ENCODE measurements around the gene TSC22D4. TPM values are rescaled to one million over a fixed set of nuclear protein-coding genes. Genes with fewer than 3 reads are reported as not detected.
"Not testable (repeated sequence)": the region's sequence is repeated elsewhere in the genome, so short reads cannot be mapped to it uniquely, and the experiment has no call there.

The TSC22D4 gene
- total RNA-seq, 4 donors from 2014 or later: 17.6 to 40.3 (median 19.5) TPM

DNA sequence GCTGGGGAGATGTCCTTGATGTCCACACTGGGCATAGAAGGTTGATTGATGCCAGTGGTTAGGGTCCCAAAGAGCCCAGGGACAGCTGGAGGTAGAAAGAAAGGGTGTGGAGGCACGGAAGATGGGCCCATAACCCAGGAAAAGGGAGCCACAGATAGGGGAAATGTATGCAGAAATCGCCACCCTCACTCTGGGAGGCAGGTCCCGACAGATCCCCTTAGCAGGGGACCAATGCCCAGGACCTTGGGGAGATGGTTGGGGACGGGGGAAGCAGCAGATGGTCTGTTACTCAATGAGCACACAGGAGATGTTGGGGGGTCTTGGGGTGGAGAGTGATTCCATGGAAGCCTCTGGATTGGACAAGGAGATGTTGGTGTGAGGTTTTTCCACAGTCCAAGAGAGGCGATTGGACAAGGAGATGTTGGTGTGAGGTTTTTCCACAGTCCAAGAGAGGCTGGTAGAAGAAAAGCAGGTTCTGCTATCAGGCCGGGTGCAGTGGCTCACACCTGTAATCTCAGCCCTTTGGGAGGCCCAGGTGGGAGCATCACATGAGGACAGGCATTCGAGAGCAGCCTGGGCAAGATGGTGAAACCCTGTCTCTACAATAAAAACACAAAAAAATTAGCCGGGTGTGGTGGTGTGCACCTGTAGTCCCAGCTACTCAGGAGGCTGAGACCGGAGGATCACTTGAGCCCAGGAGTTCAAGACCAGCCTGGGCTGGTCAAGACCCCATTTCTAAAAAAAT is 35.7 kb downstream of the TSC22D4 start:
- peak overlapping the region in 1 of 2 donors; percentile 75 for H3K27ac ChIP-seq
- intact Hi-C loops (cut with DNase I; ENCODE audit: low total_unique reads): no loop called here
- no peaks in the 10 kb centered on the region for H3K27me3 ChIP-seq
- DNase-seq: peak in 1 of 2 donors; percentile 11
- H3K36me3 ChIP-seq: no peaks in the 10 kb centered on the region
- no peaks in the 10 kb centered on the region for H3K4me1 ChIP-seq
- H3K4me3 ChIP-seq: no peak overlapping the region
- H3K9me3 ChIP-seq: no peaks in the 10 kb centered on the region
- TF ChIP-seq, protein P1, sequence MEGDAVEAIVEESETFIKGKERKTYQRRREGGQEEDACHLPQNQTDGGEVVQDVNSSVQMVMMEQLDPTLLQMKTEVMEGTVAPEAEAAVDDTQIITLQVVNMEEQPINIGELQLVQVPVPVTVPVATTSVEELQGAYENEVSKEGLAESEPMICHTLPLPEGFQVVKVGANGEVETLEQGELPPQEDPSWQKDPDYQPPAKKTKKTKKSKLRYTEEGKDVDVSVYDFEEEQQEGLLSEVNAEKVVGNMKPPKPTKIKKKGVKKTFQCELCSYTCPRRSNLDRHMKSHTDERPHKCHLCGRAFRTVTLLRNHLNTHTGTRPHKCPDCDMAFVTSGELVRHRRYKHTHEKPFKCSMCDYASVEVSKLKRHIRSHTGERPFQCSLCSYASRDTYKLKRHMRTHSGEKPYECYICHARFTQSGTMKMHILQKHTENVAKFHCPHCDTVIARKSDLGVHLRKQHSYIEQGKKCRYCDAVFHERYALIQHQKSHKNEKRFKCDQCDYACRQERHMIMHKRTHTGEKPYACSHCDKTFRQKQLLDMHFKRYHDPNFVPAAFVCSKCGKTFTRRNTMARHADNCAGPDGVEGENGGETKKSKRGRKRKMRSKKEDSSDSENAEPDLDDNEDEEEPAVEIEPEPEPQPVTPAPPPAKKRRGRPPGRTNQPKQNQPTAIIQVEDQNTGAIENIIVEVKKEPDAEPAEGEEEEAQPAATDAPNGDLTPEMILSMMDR (IDR thresholded peaks at IDR 0.05): no peak
- no peak for TF ChIP-seq POLR2A (IDR thresholded peaks at IDR 0.05)

DNA sequence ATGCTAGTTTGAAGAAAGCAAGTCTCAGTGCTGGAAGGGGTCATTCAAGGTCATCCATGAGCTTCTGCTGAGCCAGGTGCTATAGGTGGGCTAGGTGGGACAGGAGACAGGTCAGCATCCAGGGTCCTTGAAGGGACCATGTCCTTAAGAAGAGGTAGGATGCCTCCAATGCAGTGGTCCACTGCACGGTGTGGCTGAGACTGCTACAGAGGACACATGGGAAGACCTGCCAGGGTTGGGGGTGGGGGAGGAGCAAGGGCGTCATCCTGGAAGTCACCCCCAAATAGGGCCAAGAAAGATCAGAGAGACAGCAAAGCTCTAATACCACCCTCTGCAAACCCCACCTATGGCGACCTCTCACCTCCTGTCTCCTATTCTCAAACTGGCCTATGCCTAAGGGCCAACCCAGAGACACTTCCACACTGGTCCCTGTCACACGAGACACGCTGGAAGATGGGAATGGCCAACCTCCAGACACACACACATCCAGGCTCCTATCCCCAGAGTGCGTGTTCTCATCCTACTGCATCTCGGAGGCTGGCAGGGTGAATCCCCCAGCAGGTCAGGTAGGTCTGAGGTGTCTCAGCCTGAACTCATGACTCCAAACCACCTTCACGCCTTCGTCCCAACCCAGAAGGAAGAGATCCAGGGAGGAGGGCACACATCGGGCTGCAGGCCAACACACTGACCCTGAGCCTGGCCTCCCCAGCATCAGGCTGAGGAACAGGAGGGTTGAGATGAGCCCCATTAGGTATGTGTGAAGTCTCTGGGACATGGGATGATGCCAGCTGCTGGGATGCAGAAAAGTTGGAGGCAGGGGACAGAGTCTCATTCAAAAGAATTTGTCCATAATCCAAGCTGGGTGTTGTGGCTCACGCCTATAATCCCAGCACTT is 37.1 kb downstream of the TSC22D4 start:
- H3K27ac ChIP-seq: no peak overlapping the region
- TF ChIP-seq POLR2A (IDR thresholded peaks at IDR 0.05): no peak
- TF ChIP-seq, protein P1 (IDR thresholded peaks at IDR 0.05): no peak
- H3K36me3 ChIP-seq: no peaks in the 10 kb centered on the region
- intact Hi-C loops (cut with DNase I; ENCODE audit: low total_unique reads): no loop called here
- no peaks in the 10 kb centered on the region for H3K9me3 ChIP-seq
- no peaks in the 10 kb centered on the region for H3K4me1 ChIP-seq
- DNase-seq: peak in 1 of 2 donors; percentile 12
- no peak overlapping the region for H3K4me3 ChIP-seq
- no peaks in the 10 kb centered on the region for H3K27me3 ChIP-seq

DNA sequence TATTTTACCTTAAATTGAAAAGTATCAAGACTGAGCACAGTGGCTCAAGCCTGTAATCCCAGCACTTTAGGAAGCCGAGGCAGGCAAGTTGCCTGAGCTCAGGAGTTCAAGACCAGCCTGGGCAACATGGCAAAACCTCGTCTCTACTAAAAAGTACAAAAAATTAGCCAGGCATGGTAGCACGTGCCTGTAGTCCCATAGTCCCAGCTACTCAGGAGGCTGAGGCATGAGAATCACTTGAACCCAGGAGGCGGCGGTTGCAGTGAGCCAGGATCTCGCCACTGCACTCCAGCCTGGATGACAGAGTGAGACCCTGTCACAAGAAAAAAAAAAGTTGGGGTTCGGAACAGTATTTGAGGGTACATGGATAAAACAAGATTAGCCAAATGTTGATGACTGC is 39.8 kb downstream of the TSC22D4 start:
- H3K36me3 ChIP-seq; H3K4me3 ChIP-seq; H3K27ac ChIP-seq; H3K4me1 ChIP-seq; intact Hi-C loops (cut with DNase I; ENCODE audit: low total_unique reads); H3K9me3 ChIP-seq; H3K27me3 ChIP-seq: not testable (repeated sequence)
- DNase-seq: peak; percentile 4 to 7

DNA sequence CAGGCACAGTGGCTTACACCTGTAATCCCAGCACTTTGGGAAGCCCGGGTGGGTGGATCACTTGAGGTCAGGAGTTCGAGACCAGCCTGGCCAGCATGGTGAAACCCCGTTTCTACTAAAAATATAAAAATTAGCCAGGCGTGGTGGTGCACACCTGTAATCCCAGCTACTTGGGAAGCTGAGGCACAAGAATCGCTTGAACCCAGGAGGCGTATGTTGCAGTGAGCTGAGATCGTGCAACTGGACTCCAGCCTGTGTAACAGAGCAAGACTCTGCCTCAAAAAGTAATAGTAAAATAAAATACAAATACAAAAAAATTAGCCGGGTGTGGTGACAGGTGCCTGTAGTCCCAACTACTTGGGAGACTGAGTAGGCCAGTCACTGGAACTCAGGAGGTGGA is 40.3 kb downstream of the TSC22D4 start:
- H3K4me1 ChIP-seq; H3K4me3 ChIP-seq; H3K9me3 ChIP-seq; intact Hi-C loops (cut with DNase I; ENCODE audit: low total_unique reads); H3K27me3 ChIP-seq; H3K36me3 ChIP-seq; H3K27ac ChIP-seq: not testable (repeated sequence)
- peak; percentile 7 to 8 for DNase-seq

DNA sequence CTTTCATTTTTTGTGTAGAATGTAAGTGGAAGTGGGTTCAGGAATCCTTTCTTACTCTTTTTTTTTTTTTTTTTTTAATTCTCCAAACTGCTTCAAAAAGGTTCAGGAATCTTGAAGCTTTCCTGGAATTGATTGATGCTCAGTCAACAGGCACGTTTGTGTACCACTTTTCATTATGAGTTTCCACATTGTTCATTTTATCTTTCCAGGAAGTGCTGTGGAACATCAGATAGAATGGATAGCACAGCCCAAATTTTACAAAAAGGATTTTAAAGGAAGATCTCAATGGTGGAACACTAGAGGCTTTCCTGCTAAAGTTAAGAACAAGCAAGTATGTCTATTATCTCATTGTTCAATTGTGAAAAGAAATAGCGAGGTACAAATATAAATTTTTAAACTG is 40.8 kb downstream of the TSC22D4 start:
- intact Hi-C loops (cut with DNase I; ENCODE audit: low total_unique reads): no loop called here
- Histone ChIP-seq H3K27ac (no peak overlapping the region), H3K4me1 (peaks cover 7 to 8% of the 10 kb centered on the region in 2 donors), H3K36me3 (no peaks in the 10 kb centered on the region), H3K4me3 (no peak overlapping the region), H3K27me3 (no peaks in the 10 kb centered on the region), H3K9me3 (no peaks in the 10 kb centered on the region)
- TF ChIP-seq, protein P1 (IDR thresholded peaks at IDR 0.05): no peak
- no peak for TF ChIP-seq POLR2A (IDR thresholded peaks at IDR 0.05)
- DNase-seq: no peak

Measured in uterus (tissue), 4 donors.